K562 (cell line): ENCODE measurements around the gene RAPSN. TPM values are rescaled to one million over a fixed set of nuclear protein-coding genes. Genes with fewer than 3 reads are reported as not detected.

Experiments
- FOXJ2 ChIP-seq: fragments of 200-800 bp; sonication (Bioruptor generic); IDR thresholded peaks from 2 replicates; pipeline ENCODE4 v1.6.1; 2016; ENCODE audit warnings: missing genetic modification characterization, missing compliant biosample characterization
- FOXP1 ChIP-seq: sonication (generic); formaldehyde crosslinking; IDR thresholded peaks from 2 replicates; pipeline ENCODE4 v1.8.0; 2022; ENCODE audit warnings: mild to moderate bottlenecking, missing genetic modification reagents
- HMG20A ChIP-seq: fragments of 450-650 bp; formaldehyde crosslinking; conservative IDR thresholded peaks from 2 replicates; pipeline ENCODE4 v1.4.0; 2020; ENCODE audit warnings: mild to moderate bottlenecking, mixed read lengths
- HOXB6 ChIP-seq: fragments of 250-450 bp; sonication (Bioruptor Pico); IDR thresholded peaks from 2 replicates; pipeline ENCODE4 v1.5.1; 2022; ENCODE audit warnings: mild to moderate bottlenecking, borderline replicate concordance
- KDM4B ChIP-seq, 2 experiments: fragments of 450-650 bp in 1 of 2; sonication (generic) in 1 of 2; IDR thresholded peaks; 2 replicates each; pipeline ENCODE4 v1.6.1; 2016 to 2017; ENCODE audit warnings: borderline replicate concordance in 2 of 2, antibody characterized with exemption in 1 of 2, low read depth in 1 of 2, mild to moderate bottlenecking in 1 of 2
- MBD2 ChIP-seq: sonication (generic); IDR thresholded peaks from 2 replicates; pipeline ENCODE4 v1.6.1; 2016; ENCODE audit warnings: low read depth, borderline replicate concordance
- NCOA6 ChIP-seq: fragments of 450-650 bp; IDR thresholded peaks from 2 replicates; pipeline ENCODE4 v1.6.1; 2017; ENCODE audit warnings: mild to moderate bottlenecking
- PHF8 ChIP-seq: fragments of 200-600 bp; sonication (generic); IDR thresholded peaks from 2 replicates; pipeline ENCODE4 v1.6.1; 2012; ENCODE audit warnings: mixed run types, mild to moderate bottlenecking, inconsistent platforms, low read length, moderate library complexity, borderline replicate concordance
- SETDB1 ChIP-seq: IDR thresholded peaks from one replicate; pipeline ENCODE4 v1.6.1; 2012; ENCODE audit warnings: low read length, control low read depth, inconsistent platforms
- SIN3B ChIP-seq: fragments of 450-650 bp; IDR thresholded peaks from 2 replicates; pipeline ENCODE4 v1.6.1; 2017; ENCODE audit warnings: low read depth, mild to moderate bottlenecking, moderate library complexity
- SRSF3 ChIP-seq: fragments of 200-400 bp; formaldehyde crosslinking; IDR thresholded peaks from 2 replicates; pipeline ENCODE4 v1.6.1; 2016; ENCODE audit warnings: mild to moderate bottlenecking, low read length, moderate library complexity; ENCODE audit not compliant: insufficient read depth
- ZNF324 ChIP-seq: fragments of 250-450 bp; sonication (Bioruptor Pico); IDR thresholded peaks from 2 replicates; pipeline ENCODE4 v1.4.0; 2020; ENCODE audit warnings: mild to moderate bottlenecking
- ZNF668 ChIP-seq: fragments of 250-450 bp; sonication (Bioruptor Pico); IDR thresholded peaks from 2 replicates; pipeline ENCODE4 v1.8.0; 2022; ENCODE audit warnings: mild to moderate bottlenecking, inconsistent platforms
- polyA plus RNA-seq, 8 experiments: library from polyadenylated mRNA; depleted of rRNA in 4 of 8; stranded (reverse) in 5 of 8; unstranded in 3 of 8; fragments of >200 nt; fragmentation: Nextera tagmentation in 2 of 8; fragmentation: Illumina TruSeq in 1 of 8; extraction: Ambion mirVana in 2 of 8; extraction: Trizol in 1 of 8; gene quantifications; 2 replicates each; pipeline versions ENCODE4 v1.2.1 to v1.2.3, GENCODE V29; 2011 to 2014; ENCODE audit warnings: inconsistent platforms in 1 of 8, missing spikeins in 1 of 8
- total RNA-seq, 7 experiments: library from RNA; depleted of rRNA in 6 of 7; stranded (reverse); fragments of >200 nt in 6 of 7; fragmentation: Illumina TruSeq in 2 of 7; extraction: Trizol in 2 of 7; gene quantifications; 2 replicates each; pipeline versions ENCODE4 v1.2.1 to v1.2.3, GENCODE V29; 2011 to 2021; ENCODE audit warnings: low replicate concordance in 1 of 7
- TF ChIP-seq, protein P1 (sequence below): fragments of 450-650 bp; IDR thresholded peaks from 2 replicates; pipeline ENCODE4 v1.6.1; 2016; ENCODE audit warnings: low read depth
- TF ChIP-seq, protein P2 (sequence below): fragments of 450-650 bp; IDR thresholded peaks from 2 replicates; pipeline ENCODE4 v1.6.1; 2017; ENCODE audit warnings: antibody characterized with exemption
- TF ChIP-seq, protein P3 (sequence below): fragments of 250-450 bp; sonication (Bioruptor Pico); IDR thresholded peaks from 2 replicates; pipeline ENCODE4 v1.4.0; 2020; ENCODE audit warnings: borderline replicate concordance

The RAPSN gene
- total and polyA plus RNA-seq, 9 of the 15 experiments (the other 6 are each of a cell fraction or from before 2014, with no cell fraction given), result 0.06 to 0.11 TPM; not detected in 7

DNA sequence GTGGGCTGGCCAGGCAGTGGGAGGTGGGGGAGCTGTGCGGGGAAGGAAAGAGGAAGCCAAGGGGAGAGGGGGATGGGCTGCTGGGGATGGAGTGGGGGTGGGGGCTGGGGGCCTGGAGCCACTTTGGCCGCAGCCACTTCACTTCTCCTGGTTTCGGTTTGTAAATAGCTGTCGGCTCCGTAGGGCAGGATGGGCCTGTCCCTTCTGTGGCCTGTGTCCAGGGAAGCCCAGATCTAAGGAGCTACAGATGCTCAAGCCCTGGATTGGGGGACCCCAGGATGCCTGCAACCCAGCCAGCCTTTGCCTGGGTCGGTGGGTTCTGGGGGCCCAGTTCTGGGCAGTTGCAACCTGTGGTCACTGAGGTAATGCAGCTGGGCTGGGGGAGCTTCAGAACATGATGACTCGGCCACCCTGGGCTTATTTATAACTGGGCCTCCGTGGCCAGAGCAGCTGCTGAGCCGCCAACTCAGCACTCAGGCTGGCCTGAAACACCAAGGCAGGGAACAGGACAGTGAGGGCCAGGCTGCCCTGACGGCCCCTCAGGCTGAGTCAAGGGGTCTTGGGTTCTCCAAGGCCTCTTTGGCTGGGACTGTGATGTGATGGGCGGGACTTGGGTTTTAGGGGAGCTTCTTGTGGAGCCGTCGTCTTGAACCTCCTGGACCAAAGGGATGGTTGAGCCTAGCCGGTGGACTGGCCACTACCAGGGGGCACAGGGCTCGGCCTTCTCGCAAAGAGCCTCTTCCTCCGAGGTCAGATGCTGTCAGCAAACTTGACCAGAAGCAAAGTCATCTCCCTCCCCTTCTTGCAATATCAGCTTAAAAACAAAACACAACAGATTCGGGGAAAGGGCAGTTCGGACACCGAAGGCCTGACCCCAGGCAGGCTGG is 55.5 kb downstream of the RAPSN start (continued):
- no peak for TF ChIP-seq HOXB6 (CRISPR knock-in tag)
- TF ChIP-seq SIN3B, result no peak
- no peak for TF ChIP-seq NCOA6
- no peak for TF ChIP-seq SRSF3
- TF ChIP-seq KDM4B (IDR thresholded peaks at IDR 0.05; ENCODE audit: borderline replicate concordance in 2 of 2, low read depth in 1 of 2), result no peak
- TF ChIP-seq, protein P1, sequence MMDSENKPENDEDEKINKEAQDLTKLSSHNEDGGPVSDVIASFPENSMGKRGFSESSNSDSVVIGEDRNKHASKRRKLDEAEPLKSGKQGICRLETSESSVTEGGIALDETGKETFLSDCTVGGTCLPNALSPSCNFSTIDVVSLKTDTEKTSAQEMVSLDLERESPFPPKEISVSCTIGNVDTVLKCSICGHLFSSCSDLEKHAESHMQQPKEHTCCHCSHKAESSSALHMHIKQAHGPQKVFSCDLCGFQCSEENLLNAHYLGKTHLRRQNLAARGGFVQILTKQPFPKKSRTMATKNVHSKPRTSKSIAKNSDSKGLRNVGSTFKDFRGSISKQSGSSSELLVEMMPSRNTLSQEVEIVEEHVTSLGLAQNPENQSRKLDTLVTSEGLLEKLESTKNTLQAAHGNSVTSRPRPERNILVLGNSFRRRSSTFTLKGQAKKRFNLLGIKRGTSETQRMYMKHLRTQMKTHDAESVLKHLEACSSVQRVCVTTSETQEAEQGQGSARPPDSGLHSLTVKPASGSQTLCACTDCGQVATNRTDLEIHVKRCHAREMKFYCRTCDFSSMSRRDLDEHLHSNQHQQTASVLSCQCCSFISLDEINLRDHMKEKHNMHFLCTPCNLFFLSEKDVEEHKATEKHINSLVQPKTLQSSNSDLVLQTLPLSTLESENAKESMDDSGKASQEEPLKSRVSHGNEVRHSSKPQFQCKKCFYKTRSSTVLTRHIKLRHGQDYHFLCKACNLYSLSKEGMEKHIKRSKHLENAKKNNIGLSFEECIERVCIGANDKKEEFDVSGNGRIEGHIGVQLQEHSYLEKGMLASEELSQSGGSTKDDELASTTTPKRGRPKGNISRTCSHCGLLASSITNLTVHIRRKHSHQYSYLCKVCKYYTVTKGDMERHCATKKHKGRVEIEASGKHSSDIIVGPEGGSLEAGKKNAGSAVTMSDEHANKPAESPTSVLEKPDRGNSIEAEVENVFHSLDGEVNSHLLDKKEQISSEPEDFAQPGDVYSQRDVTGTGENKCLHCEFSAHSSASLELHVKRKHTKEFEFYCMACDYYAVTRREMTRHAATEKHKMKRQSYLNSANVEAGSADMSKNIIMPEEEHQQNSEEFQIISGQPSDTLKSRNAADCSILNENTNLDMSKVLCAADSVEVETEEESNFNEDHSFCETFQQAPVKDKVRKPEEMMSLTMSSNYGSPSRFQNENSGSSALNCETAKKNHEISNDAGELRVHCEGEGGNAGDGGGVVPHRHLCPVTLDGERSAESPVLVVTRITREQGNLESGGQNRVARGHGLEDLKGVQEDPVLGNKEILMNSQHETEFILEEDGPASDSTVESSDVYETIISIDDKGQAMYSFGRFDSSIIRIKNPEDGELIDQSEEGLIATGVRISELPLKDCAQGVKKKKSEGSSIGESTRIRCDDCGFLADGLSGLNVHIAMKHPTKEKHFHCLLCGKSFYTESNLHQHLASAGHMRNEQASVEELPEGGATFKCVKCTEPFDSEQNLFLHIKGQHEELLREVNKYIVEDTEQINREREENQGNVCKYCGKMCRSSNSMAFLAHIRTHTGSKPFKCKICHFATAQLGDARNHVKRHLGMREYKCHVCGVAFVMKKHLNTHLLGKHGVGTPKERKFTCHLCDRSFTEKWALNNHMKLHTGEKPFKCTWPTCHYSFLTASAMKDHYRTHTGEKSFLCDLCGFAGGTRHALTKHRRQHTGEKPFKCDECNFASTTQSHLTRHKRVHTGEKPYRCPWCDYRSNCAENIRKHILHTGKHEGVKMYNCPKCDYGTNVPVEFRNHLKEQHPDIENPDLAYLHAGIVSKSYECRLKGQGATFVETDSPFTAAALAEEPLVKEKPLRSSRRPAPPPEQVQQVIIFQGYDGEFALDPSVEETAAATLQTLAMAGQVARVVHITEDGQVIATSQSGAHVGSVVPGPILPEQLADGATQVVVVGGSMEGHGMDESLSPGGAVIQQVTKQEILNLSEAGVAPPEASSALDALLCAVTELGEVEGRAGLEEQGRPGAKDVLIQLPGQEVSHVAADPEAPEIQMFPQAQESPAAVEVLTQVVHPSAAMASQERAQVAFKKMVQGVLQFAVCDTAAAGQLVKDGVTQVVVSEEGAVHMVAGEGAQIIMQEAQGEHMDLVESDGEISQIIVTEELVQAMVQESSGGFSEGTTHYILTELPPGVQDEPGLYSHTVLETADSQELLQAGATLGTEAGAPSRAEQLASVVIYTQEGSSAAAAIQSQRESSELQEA, result no peak
- TF ChIP-seq SETDB1, result no peak
- no peak for TF ChIP-seq MBD2
- no peak for TF ChIP-seq ZNF668 (CRISPR knock-in tag)
- TF ChIP-seq FOXP1 (CRISPR knock-in tag), result no peak
- TF ChIP-seq, protein P2, sequence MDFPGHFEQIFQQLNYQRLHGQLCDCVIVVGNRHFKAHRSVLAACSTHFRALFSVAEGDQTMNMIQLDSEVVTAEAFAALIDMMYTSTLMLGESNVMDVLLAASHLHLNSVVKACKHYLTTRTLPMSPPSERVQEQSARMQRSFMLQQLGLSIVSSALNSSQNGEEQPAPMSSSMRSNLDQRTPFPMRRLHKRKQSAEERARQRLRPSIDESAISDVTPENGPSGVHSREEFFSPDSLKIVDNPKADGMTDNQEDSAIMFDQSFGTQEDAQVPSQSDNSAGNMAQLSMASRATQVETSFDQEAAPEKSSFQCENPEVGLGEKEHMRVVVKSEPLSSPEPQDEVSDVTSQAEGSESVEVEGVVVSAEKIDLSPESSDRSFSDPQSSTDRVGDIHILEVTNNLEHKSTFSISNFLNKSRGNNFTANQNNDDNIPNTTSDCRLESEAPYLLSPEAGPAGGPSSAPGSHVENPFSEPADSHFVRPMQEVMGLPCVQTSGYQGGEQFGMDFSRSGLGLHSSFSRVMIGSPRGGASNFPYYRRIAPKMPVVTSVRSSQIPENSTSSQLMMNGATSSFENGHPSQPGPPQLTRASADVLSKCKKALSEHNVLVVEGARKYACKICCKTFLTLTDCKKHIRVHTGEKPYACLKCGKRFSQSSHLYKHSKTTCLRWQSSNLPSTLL, result no peak
- peak; percentile 28; the same call in 1 of the 2 replicates for TF ChIP-seq PHF8
- TF ChIP-seq, protein P3, sequence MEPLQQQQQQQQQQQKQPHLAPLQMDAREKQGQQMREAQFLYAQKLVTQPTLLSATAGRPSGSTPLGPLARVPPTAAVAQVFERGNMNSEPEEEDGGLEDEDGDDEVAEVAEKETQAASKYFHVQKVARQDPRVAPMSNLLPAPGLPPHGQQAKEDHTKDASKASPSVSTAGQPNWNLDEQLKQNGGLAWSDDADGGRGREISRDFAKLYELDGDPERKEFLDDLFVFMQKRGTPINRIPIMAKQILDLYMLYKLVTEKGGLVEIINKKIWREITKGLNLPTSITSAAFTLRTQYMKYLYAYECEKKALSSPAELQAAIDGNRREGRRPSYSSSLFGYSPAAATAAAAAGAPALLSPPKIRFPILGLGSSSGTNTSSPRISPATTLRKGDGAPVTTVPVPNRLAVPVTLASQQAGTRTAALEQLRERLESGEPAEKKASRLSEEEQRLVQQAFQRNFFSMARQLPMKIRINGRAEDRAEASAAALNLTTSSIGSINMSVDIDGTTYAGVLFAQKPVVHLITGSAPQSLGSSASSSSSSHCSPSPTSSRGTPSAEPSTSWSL, result no peak
- TF ChIP-seq FOXJ2 (tag), result no peak
- TF ChIP-seq HMG20A, result no peak
- no peak for TF ChIP-seq ZNF324
